Measurements from ENCODE around the gene MAP3K7CL.

DNA sequence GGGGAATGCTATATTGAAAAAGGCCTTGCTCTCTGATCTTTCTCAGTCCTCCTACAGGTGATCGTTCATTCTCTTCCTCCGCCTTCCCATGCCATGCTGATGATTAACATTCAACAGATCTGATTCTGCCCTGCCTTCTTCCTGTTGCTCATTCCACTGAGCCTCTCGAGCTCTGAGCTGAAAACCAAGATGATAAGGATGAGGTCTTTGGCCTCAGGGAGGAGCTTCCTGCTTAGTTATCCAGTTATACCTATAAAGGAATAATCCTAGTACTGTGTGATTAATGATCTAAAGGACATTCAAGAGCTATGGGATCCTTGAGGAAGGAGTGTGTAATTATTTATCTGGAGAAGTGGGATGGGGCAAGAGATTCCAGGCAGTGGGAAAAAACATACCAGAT is 25.2 kb upstream of the MAP3K7CL start:
- TF ChIP-seq, protein P1, sequence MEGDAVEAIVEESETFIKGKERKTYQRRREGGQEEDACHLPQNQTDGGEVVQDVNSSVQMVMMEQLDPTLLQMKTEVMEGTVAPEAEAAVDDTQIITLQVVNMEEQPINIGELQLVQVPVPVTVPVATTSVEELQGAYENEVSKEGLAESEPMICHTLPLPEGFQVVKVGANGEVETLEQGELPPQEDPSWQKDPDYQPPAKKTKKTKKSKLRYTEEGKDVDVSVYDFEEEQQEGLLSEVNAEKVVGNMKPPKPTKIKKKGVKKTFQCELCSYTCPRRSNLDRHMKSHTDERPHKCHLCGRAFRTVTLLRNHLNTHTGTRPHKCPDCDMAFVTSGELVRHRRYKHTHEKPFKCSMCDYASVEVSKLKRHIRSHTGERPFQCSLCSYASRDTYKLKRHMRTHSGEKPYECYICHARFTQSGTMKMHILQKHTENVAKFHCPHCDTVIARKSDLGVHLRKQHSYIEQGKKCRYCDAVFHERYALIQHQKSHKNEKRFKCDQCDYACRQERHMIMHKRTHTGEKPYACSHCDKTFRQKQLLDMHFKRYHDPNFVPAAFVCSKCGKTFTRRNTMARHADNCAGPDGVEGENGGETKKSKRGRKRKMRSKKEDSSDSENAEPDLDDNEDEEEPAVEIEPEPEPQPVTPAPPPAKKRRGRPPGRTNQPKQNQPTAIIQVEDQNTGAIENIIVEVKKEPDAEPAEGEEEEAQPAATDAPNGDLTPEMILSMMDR (IDR thresholded peaks at IDR 0.05) = peak in 2 of 6 experiments; percentile 20 to 22
- peak in 1 of 2 donors; percentile 40 for TF ChIP-seq POLR2A (IDR thresholded peaks at IDR 0.05)

Data from Peyer's patch (tissue), 4 donors.